ENCODE measurements around the gene FAM222A.
"Not testable (repeated sequence)": the region's sequence is repeated elsewhere in the genome, so short reads cannot be mapped to it uniquely, and the experiment has no call there.

Gene FAM222A

DNA sequence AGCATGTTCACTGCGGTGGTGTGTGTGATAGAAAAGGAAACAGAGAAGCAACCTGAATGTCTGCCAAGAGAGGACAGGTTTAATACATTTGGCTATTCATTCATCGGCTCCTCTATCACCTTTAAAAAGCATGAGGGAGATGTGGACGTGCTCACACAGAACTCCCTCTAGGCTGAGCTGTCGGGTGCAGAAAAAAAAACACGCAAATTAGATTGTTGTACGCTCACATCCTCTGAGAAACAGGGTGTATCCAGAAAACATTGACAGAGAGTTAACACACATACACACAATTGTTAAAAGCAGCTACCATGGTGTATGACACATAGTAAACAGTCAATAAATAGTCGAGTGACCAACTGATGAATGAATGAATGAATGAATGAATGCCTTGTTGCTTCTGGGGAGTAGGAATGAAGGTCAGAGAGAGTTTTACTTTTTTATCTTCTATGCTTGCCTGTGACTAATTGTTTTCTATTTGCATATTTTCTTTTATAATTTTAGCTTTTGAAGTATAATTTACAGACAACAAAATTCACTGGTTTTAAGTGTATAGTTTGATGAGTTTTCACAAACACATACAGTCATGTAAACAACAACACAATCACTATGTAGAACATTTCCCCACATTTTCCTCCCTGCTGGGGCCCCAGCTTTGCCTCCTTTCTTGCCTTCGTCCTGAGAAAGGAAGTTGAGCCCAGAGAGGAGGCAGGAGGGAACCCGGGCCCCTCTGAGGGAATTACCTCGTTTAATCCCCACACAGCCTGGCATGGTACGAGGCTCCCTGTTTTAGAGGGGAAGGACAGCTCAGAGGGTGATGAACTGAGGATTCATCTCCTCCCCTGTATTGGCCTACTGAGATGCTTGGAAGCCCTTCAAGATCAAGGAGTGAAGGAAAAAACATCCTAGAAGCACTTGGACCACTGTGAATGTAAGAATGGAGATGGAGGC lies 19.7 kb upstream of the FAM222A start:
- no peak for DNase-seq (ENCODE audit: low read depth, low spot score)
- no CpG with 5 or more reads among the region's 11 CpGs for whole genome bisulfite sequencing (ENCODE audit: insufficient coverage, insufficient read length)
- no peak overlapping the region for H3K27ac ChIP-seq (ENCODE audit: low read length)

DNA sequence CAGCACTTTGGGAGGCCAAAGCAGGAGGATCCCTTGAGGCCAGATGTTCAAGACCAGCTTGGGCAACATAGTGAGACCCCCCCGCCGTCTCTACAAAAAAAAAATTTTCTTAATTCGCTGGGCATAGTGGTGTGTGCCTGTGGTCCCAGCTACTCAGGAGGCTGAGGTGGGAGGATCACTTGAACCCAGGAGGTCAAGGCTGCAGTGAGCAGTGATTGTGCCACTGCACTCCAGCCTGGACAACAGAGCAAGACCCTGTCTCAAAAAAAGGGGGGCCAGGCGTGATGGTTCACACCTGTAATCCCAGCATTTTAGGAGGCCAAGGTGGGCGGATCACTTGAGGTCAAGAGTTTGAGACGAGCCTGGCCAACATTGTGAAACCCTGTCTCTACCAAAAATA lies 19.0 kb upstream of the FAM222A start:
- H3K4me1 ChIP-seq (ENCODE audit: control insufficient read depth, insufficient read depth, low read length); H3K4me3 ChIP-seq (ENCODE audit: low read length); H3K27ac ChIP-seq (ENCODE audit: low read length); DNase-seq (ENCODE audit: low read depth, low spot score); H3K36me3 ChIP-seq (ENCODE audit: control insufficient read depth, insufficient read depth, low read length); H3K27me3 ChIP-seq (ENCODE audit: control insufficient read depth, insufficient read depth, low read length); H3K9me3 ChIP-seq (ENCODE audit: control insufficient read depth, insufficient read depth, low read length): not testable (repeated sequence)
- WGBS (ENCODE audit: insufficient coverage, insufficient read length) = no CpG with 5 or more reads among the region's 6 CpGs

More for the DNA sequence above, 19.7 kb upstream of the FAM222A start:
- H3K4me3 ChIP-seq (ENCODE audit: low read length) = no peak overlapping the region
- H3K27me3 ChIP-seq (ENCODE audit: control insufficient read depth, insufficient read depth, low read length) = no peaks in the 10 kb centered on the region
- no peaks in the 10 kb centered on the region for H3K9me3 ChIP-seq (ENCODE audit: control insufficient read depth, insufficient read depth, low read length)
- H3K36me3 ChIP-seq (ENCODE audit: control insufficient read depth, insufficient read depth, low read length) = no peaks in the 10 kb centered on the region
- H3K4me1 ChIP-seq (ENCODE audit: control insufficient read depth, insufficient read depth, low read length) = no peaks in the 10 kb centered on the region

DNA sequence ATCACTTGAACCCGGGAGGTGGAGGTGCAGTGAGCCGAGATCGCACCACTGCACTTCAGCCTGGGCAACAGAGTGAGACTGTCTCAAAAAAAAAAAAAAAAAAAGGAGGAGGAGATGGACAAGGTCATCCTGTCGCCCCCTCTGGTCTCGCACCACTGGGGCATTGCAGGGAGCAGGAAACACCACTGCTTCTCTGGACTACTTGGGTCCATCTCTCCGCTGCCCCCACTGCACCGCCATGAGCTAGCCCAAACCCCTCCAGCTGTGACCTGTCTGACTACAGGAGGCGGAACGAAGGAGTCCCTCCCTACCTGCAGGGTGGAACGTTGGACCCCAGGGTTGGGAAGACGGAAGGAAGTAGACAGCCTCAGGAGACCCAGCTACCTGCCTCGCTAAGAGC lies 18.2 kb upstream of the FAM222A start:
- Histone ChIP-seq H3K4me1 (ENCODE audit: control insufficient read depth, insufficient read depth, low read length) (no peaks in the 10 kb centered on the region), H3K36me3 (ENCODE audit: control insufficient read depth, insufficient read depth, low read length) (no peaks in the 10 kb centered on the region), H3K27me3 (ENCODE audit: control insufficient read depth, insufficient read depth, low read length) (no peaks in the 10 kb centered on the region), H3K4me3 (ENCODE audit: low read length) (no peak overlapping the region), H3K27ac (ENCODE audit: low read length) (no peak overlapping the region), H3K9me3 (ENCODE audit: control insufficient read depth, insufficient read depth, low read length) (no peaks in the 10 kb centered on the region)
- no peak for DNase-seq (ENCODE audit: low read depth, low spot score)
- no CpG with 5 or more reads among the region's 12 CpGs for WGBS (ENCODE audit: insufficient coverage, insufficient read length)

DNA sequence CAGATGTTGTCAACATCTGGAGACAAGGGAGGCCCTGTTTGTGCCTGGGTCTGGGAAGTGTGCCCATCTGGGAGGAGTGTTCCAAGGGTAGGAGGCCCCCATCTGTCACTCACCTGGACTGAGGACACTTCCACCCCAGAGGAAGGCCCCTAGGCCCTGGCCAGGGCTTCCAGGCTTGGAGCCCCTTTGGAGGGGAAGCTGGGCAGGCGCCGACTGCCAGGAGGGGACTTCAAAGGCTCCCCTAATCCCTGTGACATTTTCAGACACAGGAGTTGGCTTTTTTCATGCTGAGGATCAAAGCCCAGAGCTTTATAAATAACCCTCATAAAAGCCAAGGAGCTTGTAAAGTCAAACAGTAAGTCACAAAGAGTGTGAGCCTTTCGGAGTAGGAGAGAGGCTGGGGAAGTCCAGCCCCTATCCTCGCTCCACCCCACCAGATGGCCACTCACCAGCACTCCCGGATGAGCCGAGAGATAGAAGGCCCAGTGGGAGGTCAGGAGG lies 17.6 kb upstream of the FAM222A start:
- H3K36me3 ChIP-seq (ENCODE audit: control insufficient read depth, insufficient read depth, low read length) = no peaks in the 10 kb centered on the region

DNA sequence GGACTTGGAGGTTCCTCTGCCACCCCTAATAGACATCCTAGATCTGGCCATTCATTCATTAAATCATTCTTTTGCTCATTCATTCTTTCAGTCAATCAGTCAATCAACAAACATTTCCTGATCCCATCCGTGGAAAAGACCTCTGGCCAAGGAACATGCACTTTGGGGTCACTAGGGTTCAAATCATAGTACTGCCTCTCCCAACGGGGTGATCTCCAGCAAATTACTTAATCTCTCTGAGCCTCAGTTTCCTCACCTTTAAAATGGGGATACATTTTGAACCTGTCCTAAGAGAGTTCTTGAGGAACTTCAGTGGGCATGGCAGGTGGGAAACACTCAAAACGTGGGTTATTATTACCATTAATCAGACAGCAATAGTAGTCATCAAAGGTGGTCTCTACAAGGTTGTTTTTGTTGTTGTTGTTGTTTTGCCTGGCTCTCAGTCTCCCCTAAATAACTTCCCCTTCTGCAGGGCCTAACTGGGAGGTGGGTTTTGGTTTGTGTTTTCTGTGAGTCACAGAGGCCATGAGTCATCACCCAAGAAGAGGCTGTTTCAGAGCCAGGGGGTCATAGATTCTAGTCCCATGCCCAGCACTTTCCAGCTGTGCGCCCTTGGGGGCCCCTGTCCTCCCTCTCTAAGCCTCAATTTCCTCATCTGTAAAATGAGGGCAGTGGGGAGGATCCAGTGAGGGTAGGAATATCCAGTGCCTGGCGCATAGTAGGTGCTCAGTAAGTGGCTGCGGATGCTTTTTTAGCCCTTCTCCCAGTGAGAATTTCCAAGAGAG lies 16.9 kb upstream of the FAM222A start:
- H3K9me3 ChIP-seq (ENCODE audit: control insufficient read depth, insufficient read depth, low read length) = no peaks in the 10 kb centered on the region
- WGBS (ENCODE audit: insufficient coverage, insufficient read length) = no CpG with 5 or more reads among the region's 6 CpGs
- no peak overlapping the region for H3K27ac ChIP-seq (ENCODE audit: low read length)
- H3K36me3 ChIP-seq (ENCODE audit: control insufficient read depth, insufficient read depth, low read length) = no peaks in the 10 kb centered on the region
- no peaks in the 10 kb centered on the region for H3K27me3 ChIP-seq (ENCODE audit: control insufficient read depth, insufficient read depth, low read length)
- no peak for DNase-seq (ENCODE audit: low read depth, low spot score)
- H3K4me1 ChIP-seq (ENCODE audit: control insufficient read depth, insufficient read depth, low read length) = no peaks in the 10 kb centered on the region
- no peak overlapping the region for H3K4me3 ChIP-seq (ENCODE audit: low read length)

More for the DNA sequence above, 17.6 kb upstream of the FAM222A start:
- H3K27ac ChIP-seq (ENCODE audit: low read length) = no peak overlapping the region
- H3K4me3 ChIP-seq (ENCODE audit: low read length) = no peak overlapping the region
- H3K9me3 ChIP-seq (ENCODE audit: control insufficient read depth, insufficient read depth, low read length) = no peaks in the 10 kb centered on the region
- H3K27me3 ChIP-seq (ENCODE audit: control insufficient read depth, insufficient read depth, low read length) = no peaks in the 10 kb centered on the region
- no peaks in the 10 kb centered on the region for H3K4me1 ChIP-seq (ENCODE audit: control insufficient read depth, insufficient read depth, low read length)
- DNase-seq (ENCODE audit: low read depth, low spot score) = no peak
- WGBS (ENCODE audit: insufficient coverage, insufficient read length) = no CpG with 5 or more reads among the region's 6 CpGs

DNA sequence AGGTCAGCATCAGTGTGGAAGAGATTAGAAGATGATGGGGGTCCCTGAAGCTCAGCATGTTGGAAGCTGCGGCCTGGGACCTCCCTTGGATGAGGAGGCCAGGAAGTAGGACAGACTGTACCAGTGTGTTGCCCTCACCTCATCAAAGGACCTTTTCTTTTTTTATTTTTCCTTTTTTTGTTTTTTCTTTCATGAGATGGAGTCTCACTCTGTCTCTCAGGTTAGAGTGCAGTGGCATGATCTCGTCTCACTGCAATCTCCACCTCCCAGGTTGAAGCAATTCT lies 16.4 kb upstream of the FAM222A start:
- Histone ChIP-seq H3K9me3 (ENCODE audit: control insufficient read depth, insufficient read depth, low read length) (no peaks in the 10 kb centered on the region), H3K27me3 (ENCODE audit: control insufficient read depth, insufficient read depth, low read length) (no peaks in the 10 kb centered on the region), H3K4me1 (ENCODE audit: control insufficient read depth, insufficient read depth, low read length) (no peaks in the 10 kb centered on the region), H3K4me3 (ENCODE audit: low read length) (no peak overlapping the region), H3K36me3 (ENCODE audit: control insufficient read depth, insufficient read depth, low read length) (no peaks in the 10 kb centered on the region), H3K27ac (ENCODE audit: low read length) (no peak overlapping the region)
- no CpG with 5 or more reads among the region's 2 CpGs for WGBS (ENCODE audit: insufficient coverage, insufficient read length)
- no peak for DNase-seq (ENCODE audit: low read depth, low spot score)

DNA sequence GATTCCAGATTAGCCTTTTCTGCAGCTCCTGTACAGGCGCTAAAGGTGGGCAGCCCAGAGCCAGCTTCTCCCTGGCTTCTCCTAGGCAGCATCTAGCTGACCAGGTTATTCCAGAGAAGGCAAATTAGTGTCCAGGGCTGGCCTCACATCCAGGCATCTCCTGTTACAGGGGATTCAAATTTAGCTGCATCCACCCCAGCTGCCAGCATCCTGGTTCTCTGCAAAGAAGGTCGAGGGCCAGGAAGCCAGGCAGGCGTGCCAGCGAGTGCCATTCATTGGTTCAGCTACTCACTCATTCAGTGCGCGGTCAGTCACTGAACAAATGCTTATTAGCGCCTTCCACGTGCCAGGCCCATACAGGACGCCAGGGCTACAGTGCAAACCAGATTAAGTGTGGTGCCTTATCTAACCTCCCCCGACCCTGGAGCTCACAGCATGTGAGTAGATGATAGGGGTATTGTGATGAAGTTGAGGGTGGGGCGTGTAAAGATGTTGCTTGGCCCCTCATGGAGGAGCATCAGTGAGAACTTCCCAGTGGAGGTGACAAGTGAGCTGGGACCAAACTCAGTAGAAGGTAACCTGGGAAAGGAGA lies 15.7 kb upstream of the FAM222A start:
- Histone ChIP-seq H3K27me3 (ENCODE audit: control insufficient read depth, insufficient read depth, low read length) (no peaks in the 10 kb centered on the region), H3K36me3 (ENCODE audit: control insufficient read depth, insufficient read depth, low read length) (no peaks in the 10 kb centered on the region), H3K4me3 (ENCODE audit: low read length) (no peak overlapping the region), H3K9me3 (ENCODE audit: control insufficient read depth, insufficient read depth, low read length) (no peaks in the 10 kb centered on the region), H3K27ac (ENCODE audit: low read length) (no peak overlapping the region), H3K4me1 (ENCODE audit: control insufficient read depth, insufficient read depth, low read length) (no peaks in the 10 kb centered on the region)
- DNase-seq (ENCODE audit: low read depth, low spot score) = no peak
- WGBS (ENCODE audit: insufficient coverage, insufficient read length) = no CpG with 5 or more reads among the region's 11 CpGs

DNA sequence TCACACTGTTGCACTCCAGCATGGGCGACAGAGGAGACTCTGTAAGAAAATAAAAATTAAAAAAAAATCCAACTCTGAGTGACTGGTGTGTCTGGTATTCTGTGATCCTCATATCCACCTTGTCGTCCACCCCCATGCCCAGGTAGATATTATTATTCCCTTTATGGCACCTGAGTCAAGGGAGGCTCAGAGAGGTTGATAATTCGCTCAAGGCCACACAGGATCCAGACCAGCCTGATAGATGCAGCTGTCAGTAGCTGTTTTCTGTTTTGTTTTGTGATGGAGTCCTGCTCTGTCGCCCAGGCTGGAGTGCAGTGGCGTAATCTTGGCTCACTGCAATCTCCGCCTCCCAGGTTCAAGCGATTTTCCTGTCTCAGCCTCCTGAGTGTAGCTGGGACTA lies 14.8 kb upstream of the FAM222A start:
- no peaks in the 10 kb centered on the region for H3K4me1 ChIP-seq (ENCODE audit: control insufficient read depth, insufficient read depth, low read length)
- no peaks in the 10 kb centered on the region for H3K27me3 ChIP-seq (ENCODE audit: control insufficient read depth, insufficient read depth, low read length)
- no peak for DNase-seq (ENCODE audit: low read depth, low spot score)
- no CpG with 5 or more reads among the region's 7 CpGs for WGBS (ENCODE audit: insufficient coverage, insufficient read length)
- H3K36me3 ChIP-seq (ENCODE audit: control insufficient read depth, insufficient read depth, low read length) = no peaks in the 10 kb centered on the region
- no peaks in the 10 kb centered on the region for H3K9me3 ChIP-seq (ENCODE audit: control insufficient read depth, insufficient read depth, low read length)
- H3K27ac ChIP-seq (ENCODE audit: low read length) = no peak overlapping the region
- no peak overlapping the region for H3K4me3 ChIP-seq (ENCODE audit: low read length)

DNA sequence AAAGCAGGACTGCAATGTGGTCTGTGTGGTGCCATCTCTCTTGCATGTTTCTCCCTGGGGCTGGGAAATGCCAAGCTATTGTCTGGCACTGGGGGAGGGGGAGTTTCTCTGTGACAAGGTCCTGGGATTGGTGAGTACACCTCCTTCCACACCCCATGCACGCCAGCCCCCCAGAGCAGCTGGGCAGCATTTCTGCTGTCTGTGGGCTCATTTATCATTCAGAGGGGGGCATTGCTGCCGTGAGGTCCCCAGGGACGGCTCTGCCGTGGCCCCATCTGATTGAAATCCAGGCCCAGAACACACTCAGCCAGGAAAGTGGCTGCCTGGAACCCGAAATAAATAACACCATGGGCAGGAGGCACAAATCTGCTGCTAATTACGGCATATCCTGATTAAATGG lies 12.6 kb upstream of the FAM222A start:
- Histone ChIP-seq H3K4me1 (ENCODE audit: control insufficient read depth, insufficient read depth, low read length) (no peaks in the 10 kb centered on the region), H3K4me3 (ENCODE audit: low read length) (no peak overlapping the region), H3K27me3 (ENCODE audit: control insufficient read depth, insufficient read depth, low read length) (no peaks in the 10 kb centered on the region), H3K36me3 (ENCODE audit: control insufficient read depth, insufficient read depth, low read length) (no peaks in the 10 kb centered on the region), H3K27ac (ENCODE audit: low read length) (no peak overlapping the region), H3K9me3 (ENCODE audit: control insufficient read depth, insufficient read depth, low read length) (no peaks in the 10 kb centered on the region)
- WGBS (ENCODE audit: insufficient coverage, insufficient read length) = no CpG with 5 or more reads among the region's 6 CpGs
- no peak for DNase-seq (ENCODE audit: low read depth, low spot score)

DNA sequence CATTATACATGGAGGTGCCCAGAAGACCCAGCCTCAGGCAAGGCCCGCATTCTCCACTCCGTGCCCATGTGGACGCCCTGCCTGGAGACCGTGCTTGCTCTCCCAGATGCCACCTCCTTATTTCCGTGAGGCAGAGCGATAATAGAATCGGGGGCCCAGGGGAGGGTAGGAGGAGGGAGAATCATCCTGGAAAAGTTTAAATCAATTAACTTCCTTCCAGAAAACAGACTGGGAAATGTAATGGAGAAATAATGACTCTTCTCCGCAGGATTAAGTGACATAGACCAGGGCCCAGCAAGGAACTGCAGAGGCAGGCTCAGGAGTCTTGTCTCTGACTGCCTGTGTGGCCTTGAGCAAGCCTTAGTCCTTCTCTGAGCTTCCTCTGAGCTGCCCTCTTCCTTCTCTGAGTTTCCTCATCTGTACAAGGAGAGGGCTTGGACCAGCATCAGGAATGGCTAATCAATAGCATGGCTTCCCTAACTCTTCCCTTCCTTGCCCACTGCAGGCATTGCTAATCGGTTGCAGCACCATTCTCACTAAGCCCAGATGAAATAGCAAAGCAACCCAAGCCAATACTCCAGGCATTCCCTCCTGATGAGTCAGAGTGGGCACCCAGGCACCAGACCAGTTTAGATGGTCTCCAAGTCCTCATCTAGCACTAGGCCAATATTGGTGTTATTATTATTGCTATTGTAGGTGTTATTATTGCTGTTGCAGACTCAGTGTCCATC lies 11.3 kb upstream of the FAM222A start:
- WGBS (ENCODE audit: insufficient coverage, insufficient read length) = no CpG with 5 or more reads among the region's 9 CpGs
- H3K4me3 ChIP-seq (ENCODE audit: low read length) = no peak overlapping the region
- H3K4me1 ChIP-seq (ENCODE audit: control insufficient read depth, insufficient read depth, low read length) = no peaks in the 10 kb centered on the region
- DNase-seq (ENCODE audit: low read depth, low spot score) = no peak
- no peaks in the 10 kb centered on the region for H3K36me3 ChIP-seq (ENCODE audit: control insufficient read depth, insufficient read depth, low read length)
- H3K9me3 ChIP-seq (ENCODE audit: control insufficient read depth, insufficient read depth, low read length) = no peaks in the 10 kb centered on the region
- no peak overlapping the region for H3K27ac ChIP-seq (ENCODE audit: low read length)
- no peaks in the 10 kb centered on the region for H3K27me3 ChIP-seq (ENCODE audit: control insufficient read depth, insufficient read depth, low read length)
